Kasumi-1 (cell line): ENCODE measurements around the gene ASB3.
"Not testable (repeated sequence)": the region's sequence is repeated elsewhere in the genome, so short reads cannot be mapped to it uniquely, and the experiment has no call there.

ENCODE experiments used
- DNase-seq, 2 experiments: peaks; one replicate each; lab custom pipeline; 2025; lab: John Stamatoyannopoulos, UW

ASB3 gene

GRCh38 chr2:53786705-53787613 lies at the start of gene ASB3, which contains the start of gene ERLEC1:
Gene ASB3, minus strand, starts transcription at chr2:53786953. Its CDS starts 21,381 bp downstream, at chr2:53765572.
Gene ERLEC1, plus strand, starts transcription at chr2:53787044. Its CDS starts 167 bp downstream, at chr2:53787211.
- DNase-seq, result peak; percentile 92 to 94

- DNase-seq, result not testable (repeated sequence)
Measured at GRCh38 chr2:53829980-53830290, 43.2 kb upstream of the ASB3 start.

- no peak for DNase-seq
Measured at GRCh38 chr2:53829273-53829979, 42.7 kb upstream of the ASB3 start.

- DNase-seq, result no peak
Measured at GRCh38 chr2:53828331-53828730, 41.6 kb upstream of the ASB3 start.

GRCh38 chr2:53827398-53828175 lies 40.8 kb upstream of the ASB3 start:
- no peak for DNase-seq

- DNase-seq, result no peak
Measured at GRCh38 chr2:53826587-53827397, 40.0 kb upstream of the ASB3 start.

GRCh38 chr2:53826030-53826410 lies 39.3 kb upstream of the ASB3 start:
- no peak for DNase-seq

- DNase-seq, result peak; percentile 32 to 36
Measured at GRCh38 chr2:53823639-53824038, 36.9 kb upstream of the ASB3 start.

- no peak for DNase-seq
Measured at GRCh38 chr2:53821810-53822209, 35.1 kb upstream of the ASB3 start.

- no peak for DNase-seq
Measured at GRCh38 chr2:53820711-53821110, 34.0 kb upstream of the ASB3 start.

GRCh38 chr2:53820048-53820447 lies 33.3 kb upstream of the ASB3 start:
- DNase-seq, result no peak

GRCh38 chr2:53819634-53820033 lies 32.9 kb upstream of the ASB3 start:
- DNase-seq, result no peak

GRCh38 chr2:53818854-53819435 lies 32.2 kb upstream of the ASB3 start:
- no peak for DNase-seq

GRCh38 chr2:53813151-53813550 lies 26.4 kb upstream of the ASB3 start:
- DNase-seq, result no peak

- no peak for DNase-seq
Measured at GRCh38 chr2:53811601-53812000, 24.8 kb upstream of the ASB3 start.

- DNase-seq, result peak in 1 of 2 experiments; percentile 21
Measured at GRCh38 chr2:53802617-53803151, 15.9 kb upstream of the ASB3 start.

- DNase-seq, result no peak
Measured at GRCh38 chr2:53801547-53801946, 14.8 kb upstream of the ASB3 start.

- no peak for DNase-seq
Measured at GRCh38 chr2:53793821-53794220, 7.1 kb upstream of the ASB3 start.

- no peak for DNase-seq
Measured at GRCh38 chr2:53793261-53793660, 6.5 kb upstream of the ASB3 start.

GRCh38 chr2:53787614-53788289 lies 999 bp upstream of the ASB3 start:
- peak; percentile 24 to 59 for DNase-seq
